HG02973 (cell line): ENCODE data around the gene BTBD9.

Experiments
- ATAC-seq: cut with Tn5 transposase; IDR thresholded peaks from one replicate; pipeline ENCODE4 v1.9.1; 2021; ENCODE audit warnings: moderate library complexity; ENCODE audit not compliant: unreplicated experiment

Gene BTBD9

DNA sequence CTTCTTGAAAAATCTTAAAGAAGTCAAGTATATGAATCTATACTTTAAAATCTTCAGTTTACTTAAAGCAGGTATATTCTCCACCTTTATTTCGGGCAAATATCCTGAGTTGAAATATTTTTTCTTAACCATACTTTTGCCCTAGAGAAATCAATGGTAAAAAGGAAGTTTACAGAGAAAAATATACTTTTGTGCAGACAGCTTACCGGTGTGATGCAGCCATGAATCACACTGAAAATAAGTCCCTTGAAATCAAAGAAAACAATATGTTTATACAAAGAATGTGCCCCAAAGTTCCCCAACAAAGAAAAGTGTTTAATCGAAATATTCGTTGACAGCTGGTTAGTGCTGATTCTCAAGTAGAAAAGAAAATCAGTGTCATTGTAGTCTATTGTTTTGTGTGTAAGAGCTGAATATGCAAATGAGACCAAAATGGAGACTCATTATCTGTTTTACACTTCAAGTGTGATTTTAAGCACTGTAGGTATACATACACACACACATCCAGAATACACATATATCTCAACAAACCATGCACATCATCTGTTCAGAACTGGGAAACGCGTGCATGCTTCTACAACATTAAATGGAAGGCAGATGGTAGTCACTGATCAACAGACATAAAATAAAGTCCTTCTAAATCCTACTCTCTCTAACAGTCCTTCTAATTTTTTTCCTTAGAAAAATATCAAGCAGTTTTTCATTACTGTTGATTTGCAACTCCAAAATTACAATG lies 73.3 kb downstream of the BTBD9 start:
- no peak for ATAC-seq

DNA sequence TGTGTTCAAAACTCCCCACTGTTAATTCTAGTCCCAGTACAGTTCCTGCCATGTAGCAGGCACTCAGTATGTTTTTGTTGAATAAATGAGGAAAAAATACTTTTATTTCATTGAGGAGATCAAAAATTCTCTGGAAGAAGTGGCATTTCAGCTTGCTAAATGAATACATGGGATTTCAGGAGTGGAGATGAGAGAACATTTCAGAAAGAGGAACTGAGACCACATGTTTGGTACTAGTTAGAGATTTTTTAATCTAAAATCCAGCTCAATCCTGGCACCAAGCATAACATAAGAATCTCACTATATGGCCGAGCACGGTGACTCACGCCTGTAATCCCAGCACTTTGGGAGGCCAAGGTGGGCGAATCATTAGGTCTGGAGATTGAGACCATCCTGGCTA lies 75.4 kb downstream of the BTBD9 start:
- no peak for ATAC-seq

DNA sequence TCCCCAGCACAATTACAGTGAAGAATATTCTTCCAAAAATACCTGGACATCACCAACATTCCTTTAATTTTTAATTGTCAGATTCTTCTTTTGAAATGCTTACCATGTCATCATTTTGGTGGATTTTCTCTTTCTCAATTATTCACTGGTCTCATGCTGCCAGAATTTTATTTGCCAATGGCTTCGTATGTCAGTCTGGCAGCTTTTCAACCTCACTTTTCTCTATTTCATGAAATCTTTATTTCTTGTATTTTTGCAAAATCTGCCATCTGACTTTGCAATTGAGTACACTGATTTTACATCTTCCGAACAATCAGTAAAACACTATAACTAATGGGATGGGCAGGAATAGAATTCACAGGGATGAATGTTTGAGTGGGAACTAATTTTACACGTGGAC lies 84.1 kb downstream of the BTBD9 start:
- no peak for ATAC-seq

DNA sequence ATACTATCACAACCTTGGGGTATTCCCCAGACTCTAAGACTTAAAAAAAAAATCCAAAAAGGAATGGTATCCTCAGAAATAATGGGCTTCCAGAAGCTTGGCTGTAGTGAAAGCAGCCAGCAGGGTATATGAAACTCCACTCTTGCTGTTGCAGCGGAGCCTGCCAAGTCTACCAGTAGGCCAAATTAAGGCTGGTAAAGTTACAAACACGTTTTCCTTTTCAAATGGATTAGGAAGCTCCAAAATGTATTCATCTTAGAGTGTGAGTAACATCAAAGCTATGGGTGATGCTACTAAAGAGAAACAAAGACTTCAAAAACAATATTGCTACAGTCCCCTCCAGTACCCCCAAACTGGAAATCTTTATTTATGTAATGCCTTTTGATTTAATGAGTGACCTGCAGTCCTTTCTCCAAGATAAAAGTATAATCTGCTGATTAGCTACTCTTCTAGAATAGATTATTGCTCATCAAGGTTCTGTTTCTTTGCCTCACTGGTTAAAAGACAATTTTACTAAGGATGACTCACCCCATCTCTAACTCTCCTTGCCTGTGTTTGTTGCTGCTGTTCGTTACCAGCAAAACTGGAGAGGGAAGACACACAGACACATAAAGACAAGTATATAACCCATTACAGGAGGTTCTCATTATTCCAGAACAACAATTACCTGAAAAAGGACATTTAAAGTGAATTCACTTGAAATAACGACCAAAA lies 84.9 kb downstream of the BTBD9 start:
- no peak for ATAC-seq

DNA sequence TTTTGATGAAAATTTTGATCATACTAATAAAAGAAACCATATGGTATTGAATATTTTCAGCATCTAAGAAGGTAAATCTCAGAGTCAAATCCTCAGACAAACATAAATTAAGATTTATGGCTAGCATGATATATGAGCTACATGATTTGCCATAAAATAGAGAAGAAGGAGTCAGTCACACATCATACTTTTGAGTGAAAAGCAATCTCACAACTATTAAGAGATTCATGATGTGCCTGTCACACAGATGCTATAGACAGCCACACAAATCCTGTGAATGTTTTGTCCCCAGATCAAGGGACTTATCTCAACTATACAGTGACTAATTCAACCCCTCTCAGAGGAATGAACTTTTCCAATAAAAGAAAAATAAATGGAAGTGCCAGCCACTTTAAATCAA lies 85.7 kb downstream of the BTBD9 start:
- ATAC-seq: no peak

DNA sequence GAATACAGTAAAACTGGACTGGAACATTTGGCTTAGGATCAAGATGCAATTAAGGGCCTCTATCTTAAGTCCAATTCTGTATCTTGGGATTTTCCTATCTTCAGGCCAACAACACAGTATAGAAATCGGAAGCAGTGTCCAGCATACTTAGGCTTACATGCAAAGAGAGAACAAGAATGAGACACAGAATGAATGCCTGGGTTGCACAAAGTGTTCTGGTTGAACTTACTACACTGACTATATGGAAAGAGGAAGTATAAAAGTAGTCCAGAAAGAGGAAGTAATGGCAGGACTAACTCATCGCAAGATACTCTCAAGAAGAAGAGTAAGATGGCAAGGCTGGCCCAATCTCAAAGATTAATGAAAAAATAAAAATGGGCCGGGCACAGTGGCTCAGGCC lies 87.6 kb downstream of the BTBD9 start:
- peak; percentile 87 for ATAC-seq

DNA sequence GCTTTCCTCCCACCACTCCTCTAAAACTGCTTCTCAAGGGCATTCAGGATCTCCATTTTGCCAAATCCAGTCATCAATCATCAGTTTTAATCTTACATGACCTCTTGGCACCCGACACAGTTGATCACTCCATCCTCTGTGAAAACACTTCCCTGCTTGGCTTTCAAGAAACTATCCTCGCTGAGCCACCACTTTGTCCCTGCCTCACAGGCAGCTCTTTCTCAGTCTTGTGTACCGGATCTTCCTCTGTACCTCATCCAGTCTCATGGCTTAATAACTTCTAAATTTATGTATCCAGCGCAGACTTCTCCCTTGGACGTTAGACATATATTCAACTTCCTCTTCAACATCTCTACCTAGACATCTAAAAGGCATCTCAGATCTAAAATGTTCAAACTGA lies 89.9 kb downstream of the BTBD9 start:
- ATAC-seq: no peak

DNA sequence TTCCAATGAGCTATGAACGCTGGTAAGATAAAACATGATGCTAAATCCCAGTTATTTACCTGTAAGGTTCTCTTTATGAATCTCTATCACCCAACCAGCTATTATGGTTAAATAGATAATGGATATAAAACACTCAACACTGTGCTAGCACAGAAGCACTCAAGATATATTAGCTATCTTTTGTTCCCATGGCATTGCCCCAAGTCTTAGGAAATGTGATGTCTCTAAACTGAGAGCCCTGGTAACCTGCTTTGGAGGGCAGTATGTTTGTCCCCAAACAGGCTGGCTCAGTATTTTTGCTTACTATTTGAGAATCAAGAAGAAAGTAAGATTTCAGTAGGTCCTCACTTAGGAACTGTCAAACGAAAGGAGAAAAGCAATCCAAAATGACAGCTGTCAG lies 90.5 kb downstream of the BTBD9 start:
- no peak for ATAC-seq

DNA sequence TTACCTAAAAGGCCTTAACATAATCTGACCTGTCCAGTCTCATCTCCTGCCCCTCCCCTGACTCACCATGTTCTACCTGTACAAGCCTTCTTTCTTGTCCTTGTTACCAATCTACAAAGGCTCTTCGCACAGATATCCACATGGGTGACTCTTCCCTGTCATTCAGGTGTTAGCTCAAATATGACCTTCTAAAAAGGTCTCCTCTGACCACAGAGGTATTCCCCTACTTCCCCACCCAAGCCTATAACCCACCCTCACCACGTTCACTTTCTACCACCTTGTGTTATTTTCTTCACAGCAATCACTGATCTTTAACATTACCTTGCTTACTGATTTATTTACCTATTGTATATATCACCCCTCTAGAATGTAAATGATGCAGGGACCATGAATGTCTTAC lies 96.7 kb downstream of the BTBD9 start:
- ATAC-seq: no peak

DNA sequence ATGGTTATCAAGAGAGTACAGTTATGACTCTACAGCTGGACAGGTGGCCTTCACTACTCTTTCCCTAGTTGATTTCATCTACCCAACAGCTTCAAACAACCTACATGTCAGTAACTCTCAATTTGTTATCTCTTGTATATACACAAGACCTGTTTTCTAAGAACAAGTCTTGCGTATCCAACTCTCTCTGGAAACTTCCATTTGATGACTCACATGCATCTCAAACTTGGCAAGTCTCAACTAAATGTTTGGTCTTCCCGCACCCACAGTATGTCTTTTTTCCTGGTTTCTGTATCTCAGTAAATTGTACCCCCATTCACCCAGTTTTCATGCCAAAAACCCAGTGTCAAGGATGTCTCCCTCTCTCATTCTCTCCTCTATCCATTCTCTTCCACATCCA lies 97.7 kb downstream of the BTBD9 start:
- no peak for ATAC-seq

DNA sequence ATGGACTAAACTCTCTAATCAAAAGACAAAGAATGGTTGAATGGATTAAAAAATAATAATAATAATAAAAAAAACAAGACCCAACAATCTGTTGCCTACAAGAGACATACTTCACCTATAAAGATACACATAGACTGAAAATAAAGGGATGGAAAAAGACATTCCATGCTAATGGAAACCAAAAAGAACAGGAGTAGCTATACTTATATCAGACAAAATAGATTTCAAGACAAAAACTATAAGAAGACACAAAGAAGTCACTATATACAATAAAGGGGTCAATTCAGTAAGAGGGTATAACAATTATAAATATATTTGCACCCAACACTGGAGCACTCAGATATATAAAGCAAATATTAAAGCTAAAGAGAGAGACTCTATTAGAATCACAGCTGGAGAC lies 106.7 kb downstream of the BTBD9 start:
- ATAC-seq: no peak

DNA sequence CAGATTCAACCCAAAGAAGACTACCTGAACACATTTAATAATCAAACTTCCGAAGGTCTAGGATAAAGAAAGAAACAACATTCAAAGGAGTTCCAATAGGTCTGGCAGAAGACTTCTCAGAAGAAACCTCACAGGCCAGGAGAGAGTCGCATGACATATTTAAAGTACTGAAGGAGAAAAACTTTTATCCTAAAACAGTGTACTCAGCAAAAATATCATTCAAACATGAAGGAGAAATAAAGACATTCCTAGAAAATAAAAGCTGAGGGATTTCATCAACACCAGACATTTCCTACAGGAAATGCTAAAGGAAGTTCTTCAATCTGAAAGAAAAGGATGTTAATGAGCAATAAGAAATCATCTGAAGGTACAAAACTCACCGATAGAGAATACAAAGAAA lies 108.6 kb downstream of the BTBD9 start:
- no peak for ATAC-seq

DNA sequence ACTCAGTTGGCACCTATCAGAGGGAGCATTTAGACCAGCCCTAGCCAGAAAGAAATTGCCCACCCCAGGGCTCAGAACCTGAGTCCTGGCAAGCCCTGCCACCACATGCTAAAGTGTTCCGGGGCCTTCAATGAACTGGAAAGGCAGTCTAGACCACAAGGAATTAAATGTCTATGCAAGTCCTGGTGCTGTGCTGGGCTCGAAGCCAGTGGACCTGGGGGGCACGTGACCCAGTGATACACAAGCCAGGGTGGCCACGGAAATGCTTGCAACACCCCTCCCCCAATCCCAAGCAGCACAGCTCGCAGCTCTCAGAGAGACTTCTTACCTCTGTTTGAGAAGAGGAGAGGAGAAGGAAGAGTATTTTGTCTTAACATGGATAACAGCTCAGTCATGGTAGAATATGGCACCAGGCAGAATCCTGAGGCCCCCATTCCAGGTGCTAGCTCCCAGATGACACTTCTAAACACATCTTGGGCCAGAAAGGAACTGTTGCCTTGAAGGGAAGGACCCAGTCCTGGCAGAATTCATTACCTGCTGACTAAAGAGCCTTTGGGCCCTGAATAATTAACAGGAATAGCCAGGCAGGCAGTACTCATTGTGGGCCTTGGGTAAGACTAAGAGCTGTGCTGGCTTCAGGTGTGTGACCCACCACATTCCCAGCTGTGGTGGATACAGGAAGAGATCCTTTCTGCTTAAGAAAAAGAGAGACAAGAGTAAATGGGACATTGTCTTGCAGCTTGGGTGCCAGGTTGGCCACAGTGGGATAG lies 111.3 kb downstream of the BTBD9 start:
- no peak for ATAC-seq

DNA sequence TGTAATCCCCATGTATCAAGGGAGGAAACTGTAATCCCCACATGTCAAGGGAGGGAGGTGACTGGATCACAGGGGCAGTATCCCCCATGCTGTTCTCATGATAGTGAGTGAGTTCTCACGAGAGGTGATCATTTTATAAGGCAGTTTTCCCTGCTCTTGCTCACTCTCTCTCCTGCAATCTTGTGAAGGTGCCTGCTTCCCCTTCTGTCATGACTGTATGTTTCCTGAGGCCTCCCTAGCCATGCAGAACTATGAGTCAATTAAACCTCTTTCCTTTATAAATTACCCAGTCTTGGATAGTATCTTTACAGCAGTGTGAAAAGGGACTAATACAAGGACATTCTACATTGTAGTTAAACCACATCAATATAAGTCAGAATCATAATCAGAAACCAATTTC lies 112.4 kb downstream of the BTBD9 start:
- no peak for ATAC-seq

DNA sequence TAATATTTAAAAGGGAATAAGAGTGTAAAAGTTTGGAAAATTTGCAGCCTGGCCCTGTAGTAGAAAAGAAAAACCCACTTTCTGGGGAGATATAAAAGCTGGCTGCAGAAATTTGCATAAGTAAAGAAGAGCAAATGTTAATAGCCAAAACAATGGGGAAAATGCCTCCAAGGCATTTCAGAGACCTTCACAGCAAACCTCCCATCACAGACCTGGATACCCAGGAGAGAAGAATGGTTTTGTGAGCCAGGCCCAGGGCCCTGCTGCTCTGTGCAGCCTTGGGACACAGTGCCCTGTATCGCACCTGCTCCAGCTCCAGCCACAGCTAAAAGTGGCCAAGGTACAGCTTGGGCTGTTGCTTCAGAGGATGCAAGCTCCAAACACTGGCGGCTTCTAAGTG lies 113.8 kb downstream of the BTBD9 start:
- ATAC-seq: no peak

DNA sequence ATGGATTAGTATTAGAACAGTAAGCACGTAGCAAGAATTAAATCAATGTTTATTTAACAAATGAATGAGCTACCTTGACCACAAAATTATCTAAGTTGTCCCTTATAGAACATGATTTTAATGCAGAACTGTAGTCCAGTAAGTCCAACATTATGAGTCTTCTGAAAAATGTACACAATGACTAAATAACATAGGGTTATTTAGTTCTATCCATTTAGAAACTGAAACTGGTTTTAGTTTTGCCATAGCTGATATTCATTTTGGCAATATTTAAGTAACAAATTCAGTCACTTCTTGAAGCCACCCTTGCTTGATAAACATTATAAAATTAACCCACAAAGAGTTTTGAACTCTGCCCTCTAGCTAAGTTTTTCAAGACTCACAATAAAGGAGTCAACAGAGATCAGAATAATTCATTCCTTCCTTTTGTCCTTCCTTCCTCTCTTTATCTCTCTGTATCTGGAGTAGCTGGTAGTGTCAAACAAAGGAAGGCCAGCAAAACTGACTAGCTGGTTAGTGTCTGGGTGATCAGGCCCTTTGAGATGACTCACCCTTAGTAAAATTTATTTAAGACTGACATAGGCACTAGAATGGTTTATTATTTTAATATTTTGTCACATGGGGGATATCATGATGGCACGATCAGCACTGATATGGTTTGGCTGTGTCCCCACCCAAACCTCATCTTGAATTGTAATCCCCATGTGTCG lies 115.1 kb downstream of the BTBD9 start:
- no peak for ATAC-seq

DNA sequence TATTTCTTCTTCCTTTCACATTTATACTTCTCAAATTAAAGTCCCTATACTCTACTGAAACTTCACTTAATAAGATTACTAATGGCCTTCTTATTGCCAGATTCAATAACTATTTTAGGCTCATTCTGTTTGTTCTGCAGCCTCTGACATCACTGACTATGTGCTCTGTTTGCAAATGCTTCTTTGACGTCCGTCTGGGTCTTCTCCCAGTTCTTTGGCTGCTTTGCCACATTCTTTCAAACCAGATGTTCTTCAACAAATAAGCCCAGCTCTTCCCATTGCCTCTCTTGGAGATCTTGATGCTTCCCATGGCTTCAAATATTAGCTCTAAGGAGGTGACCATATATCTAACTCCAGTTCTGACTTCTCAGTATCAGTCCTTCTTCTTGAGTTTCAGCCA lies 117.4 kb downstream of the BTBD9 start:
- no peak for ATAC-seq

DNA sequence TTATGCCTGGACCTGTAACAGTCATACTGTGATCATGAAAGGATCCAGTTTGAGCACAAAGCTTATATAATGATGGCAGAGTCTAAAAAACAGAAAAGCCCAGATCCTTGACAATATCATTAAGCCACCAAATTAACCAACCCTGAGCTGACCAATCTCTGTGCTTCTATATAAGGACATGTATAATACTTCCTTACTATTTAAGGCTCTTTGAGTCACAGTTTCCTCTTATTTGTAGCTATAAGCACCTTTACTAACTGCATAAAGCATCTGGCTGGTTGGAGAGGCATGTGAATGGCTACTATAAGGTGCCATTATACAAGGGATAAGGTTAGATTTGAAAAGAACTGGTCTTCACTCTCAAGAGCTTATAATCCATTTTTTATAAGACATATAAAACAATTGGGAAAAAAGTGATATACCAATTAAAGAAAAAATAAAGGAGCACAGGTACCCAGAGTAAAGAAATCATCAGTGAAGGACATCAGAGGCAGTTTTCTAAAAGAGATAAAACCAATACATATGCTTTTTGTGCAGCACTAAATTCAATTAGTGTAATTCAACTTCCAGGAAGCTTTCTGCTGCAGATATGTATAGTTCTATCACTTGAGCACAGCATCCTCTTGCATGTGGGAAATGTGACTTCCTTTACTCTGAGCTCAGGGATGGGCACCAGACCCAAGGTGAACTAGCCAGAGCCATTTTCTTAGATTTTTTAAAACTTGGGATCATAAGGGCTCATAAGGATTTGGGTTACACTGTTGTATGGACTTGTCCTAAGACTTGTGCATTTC lies 121.0 kb downstream of the BTBD9 start:
- ATAC-seq: no peak

DNA sequence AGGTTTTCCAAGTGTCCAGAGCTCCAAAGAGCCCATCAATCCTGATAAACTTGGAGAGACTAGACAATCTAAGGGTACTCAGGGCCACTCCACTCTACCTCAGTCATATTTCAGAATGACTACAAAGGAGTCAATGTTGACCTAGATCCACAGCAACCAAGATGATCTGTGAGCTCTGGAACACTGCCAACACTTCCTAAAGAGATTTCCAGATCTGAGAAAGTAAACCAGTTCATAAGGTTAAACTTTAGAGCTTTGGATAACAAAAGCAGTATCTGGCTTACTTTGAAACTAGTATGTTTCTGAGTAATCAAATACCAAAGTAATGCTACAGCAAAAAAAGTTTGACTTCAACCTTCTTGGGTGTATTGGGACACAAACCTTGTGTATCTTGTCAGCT lies 122.7 kb downstream of the BTBD9 start:
- no peak for ATAC-seq

DNA sequence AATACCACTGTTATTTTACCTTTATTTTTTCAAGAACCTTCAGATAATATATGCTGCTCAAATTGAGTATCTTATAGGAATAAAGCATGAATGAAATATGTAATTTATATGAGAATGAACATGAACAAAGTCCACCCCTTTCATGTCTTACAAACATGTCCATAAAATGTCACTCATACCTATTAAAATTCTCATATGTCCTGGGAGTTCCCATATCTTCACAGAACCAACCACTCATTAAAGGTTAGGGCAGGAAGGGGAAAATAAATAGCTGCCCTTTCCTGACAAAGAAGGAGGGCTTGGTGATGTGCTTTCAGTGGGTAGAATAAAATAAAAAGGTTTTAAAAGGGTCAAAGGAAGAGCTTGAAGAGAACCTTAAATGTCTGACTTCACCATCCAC lies 125.3 kb downstream of the BTBD9 start:
- ATAC-seq: no peak

DNA sequence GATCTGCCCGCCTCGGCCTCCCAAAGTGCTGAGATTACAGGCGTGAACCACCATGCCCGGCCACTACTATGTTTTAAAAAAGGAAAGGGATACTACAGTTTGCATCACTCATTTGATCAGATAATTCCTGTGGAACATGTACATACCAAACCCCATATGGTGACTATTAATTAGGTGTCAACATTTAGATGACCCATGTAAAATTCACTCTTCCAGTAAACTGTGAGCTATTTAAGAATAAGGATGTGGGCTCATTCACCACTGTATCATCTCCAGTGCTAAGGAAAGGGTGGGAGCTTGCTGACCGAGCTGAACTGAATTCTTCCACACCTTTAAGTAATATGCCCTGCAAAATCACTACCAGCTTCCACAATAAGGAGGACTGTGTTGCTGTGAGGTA lies 127.5 kb downstream of the BTBD9 start:
- ATAC-seq: no peak
